Gastroesophageal sphincter (tissue), 3 donors: ENCODE measurements around the gene SKIC2.

Experiments used
- CTCF ChIP-seq, 4 experiments: fragments of 200-600 bp in 2 of 4; fragments of 450-650 bp in 2 of 4; sonication (generic) in 1 of 4; IDR thresholded peaks; one replicate each; pipeline ENCODE4 v1.5.1; 2017 to 2019; ENCODE audit warnings: antibody characterized with exemption in 4 of 4, mild to moderate bottlenecking in 2 of 4, moderate library complexity in 2 of 4
- POLR2A ChIP-seq, 2 donors: fragments of 450-650 bp; IDR thresholded peaks; one replicate each; pipeline ENCODE4 v1.6.1; 2017; ENCODE audit warnings: antibody characterized with exemption in 2 of 2, mild to moderate bottlenecking in 2 of 2, moderate library complexity in 1 of 2

GRCh38 chr6:31922942-31923341 is 36.0 kb upstream of the SKIC2 start:
- peak in 1 of 4 experiments; percentile 15 for TF ChIP-seq CTCF (IDR thresholded peaks at IDR 0.05)
- no peak for TF ChIP-seq POLR2A (IDR thresholded peaks at IDR 0.05)
